HuH-7.5 (cell line): ENCODE results near the gene FRMD5.

Source experiments
- DNase-seq: peaks from one replicate; pipeline ENCODE4 v3.0.0; 2011; ENCODE audit warnings: low spot score

FRMD5 gene

DNA sequence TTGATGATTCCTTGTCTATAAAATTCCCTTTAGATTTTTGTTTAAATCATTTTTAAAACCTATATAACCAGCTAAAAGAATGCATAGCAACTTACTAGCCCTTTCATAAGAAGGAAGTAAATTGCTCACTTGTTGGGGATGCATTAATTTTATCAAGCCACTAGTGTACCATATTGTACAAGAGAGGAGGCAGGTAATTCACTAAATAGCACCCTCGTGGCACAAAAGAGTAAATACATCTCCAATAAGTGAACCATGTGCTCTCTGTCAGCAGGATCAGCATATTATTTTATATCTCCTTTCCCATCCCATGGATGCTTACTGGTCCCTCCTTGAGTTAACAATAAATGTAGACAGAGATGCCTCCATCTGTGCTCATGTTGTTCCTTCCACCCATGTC, 34.3 kb downstream of the FRMD5 start:
- no peak for DNase-seq

DNA sequence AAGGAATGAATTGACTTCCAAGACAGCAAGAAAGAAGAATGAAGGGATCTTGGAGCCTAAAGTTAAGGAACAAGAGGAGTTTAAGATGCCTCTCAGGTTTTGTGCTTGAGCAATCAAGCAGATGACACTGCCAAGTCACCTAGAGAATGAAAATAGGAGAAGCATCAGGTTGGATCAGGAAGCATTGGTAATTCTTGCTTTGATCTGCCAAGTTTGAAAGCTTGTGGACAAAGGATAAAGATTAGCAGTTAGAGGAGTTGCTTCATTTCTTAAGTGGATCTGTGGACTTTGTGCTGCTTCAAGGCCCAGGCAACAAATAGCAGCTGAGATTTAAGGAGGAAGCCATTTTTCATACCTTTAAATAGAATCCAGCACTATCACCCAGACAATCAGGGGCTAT, 35.6 kb downstream of the FRMD5 start:
- no peak for DNase-seq

DNA sequence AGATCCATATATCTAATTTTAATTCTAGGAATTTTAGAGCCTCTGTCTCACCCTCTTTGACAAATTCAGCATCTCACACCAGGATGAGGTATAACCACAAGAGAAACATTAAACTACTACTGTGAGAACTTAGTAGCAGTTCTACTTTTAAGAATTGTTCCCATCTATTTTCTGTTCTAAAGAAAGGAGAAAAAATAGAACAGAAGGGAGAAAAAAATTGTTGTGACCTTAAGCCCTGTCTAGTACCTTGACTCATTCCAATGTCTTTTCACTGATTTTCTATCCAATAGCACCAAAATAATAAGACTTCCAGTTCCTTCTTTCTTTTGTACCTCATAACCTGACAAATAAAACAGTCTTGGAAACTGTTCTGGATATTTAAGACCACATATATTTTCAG, 37.0 kb downstream of the FRMD5 start:
- no peak for DNase-seq

DNA sequence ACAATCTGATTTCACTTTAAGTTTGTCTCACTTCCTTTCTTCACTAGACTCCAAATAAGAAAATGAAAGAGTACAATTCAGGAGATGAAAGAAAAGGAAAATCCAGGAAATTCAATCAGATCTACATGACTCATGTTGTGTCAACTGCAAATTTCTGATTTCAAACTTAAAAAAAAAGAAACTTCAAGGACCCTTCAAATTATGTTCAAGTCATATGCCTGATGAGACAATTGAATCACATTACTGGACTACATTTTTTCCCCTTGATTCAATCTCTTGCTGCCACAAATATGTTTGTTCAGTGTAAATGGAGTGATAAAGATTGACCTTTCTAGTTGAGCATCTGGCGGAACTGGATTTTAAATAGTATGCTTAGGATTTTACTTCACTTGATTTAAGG, 37.4 kb downstream of the FRMD5 start:
- no peak for DNase-seq

DNA sequence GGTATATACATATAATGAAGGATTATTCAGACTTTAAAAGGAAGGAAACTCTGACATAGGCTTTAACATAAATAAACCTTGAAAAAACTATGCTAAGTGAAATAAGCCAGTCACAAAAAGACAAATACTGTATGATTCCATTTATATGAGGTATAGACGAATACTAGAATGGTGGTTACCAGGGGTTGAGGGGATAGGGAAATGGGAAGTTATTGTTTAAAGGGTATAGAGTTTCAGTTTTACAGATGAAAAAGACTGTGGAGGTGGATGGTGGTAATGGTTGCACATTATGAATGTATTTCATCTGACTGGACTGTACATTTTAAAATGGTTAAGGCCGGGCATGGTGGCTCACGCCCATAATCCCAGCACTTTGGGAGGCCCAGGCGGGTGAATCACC, 41.7 kb downstream of the FRMD5 start:
- DNase-seq: no peak

DNA sequence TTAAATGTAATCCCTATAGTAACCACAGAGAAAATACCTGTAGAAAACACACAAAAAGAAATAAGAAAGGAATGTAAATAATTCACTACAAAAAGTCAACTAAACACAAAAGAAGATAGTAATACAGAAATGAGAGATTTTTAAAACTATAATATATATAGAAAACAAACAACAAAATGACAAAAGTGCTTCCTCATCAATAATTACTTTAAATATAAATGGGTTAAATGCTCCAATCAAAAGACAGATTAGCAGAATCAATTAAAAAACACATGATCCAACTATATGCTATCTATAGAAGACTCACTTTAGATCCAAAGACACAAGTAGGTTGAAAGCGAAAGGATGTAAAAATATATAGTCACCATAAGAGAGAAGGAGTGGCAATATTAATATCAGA, 45.8 kb downstream of the FRMD5 start:
- no peak for DNase-seq

DNA sequence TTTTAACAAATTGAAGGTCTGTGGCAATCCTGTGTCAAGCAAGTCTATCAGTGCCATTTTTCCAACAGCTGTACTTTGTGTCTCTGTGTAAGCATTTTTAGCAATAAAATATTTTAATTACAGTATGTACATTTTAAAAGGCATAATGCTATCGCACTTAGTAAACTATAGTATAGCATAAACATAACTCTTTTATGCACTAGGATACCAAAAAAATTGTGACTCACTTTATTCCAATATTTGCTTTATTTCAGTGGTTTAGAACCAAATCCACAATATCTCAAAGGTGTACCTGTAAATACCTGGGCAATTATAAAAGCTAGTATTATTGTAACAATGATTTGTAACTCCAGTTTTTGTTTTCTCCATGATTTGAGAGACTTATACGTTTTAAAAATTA, 46.5 kb downstream of the FRMD5 start:
- DNase-seq: no peak

DNA sequence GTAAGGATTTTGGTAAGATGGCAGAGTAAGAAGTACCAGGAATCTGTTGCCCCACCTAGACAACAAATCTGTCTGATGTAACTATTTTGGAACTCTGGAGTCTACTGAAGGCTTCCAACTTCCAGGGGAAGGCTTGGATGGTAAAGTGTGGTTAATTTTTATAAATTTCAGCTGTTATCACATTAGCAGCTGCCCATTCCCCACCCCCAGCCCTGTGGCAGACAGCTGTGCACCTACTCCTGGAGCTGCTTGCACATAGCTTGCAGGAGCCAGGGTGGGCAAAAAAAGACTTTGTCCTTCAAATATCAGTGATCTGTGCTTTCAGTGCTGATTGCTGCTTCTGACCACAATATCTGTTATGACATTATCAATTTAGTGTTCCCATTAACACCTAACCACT, 47.4 kb downstream of the FRMD5 start:
- no peak for DNase-seq

DNA sequence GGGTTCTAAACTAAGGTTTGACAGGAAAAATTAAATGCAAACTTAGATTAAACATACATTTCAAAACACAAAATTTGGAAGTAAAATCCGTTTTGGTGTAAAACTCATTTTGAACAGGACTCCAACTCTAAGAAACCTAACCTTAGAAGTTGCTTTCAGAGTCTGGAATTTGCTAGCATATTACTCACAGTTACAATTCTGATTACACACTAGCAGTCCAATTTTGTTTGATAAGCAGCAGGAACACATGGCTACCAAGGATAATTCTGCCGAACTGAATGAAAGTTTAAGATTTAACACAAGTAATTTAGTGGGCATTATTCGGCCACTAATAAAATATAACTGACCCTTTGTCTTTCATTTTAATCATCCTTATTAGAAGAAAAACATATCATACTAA, 49.6 kb downstream of the FRMD5 start:
- DNase-seq: no peak

DNA sequence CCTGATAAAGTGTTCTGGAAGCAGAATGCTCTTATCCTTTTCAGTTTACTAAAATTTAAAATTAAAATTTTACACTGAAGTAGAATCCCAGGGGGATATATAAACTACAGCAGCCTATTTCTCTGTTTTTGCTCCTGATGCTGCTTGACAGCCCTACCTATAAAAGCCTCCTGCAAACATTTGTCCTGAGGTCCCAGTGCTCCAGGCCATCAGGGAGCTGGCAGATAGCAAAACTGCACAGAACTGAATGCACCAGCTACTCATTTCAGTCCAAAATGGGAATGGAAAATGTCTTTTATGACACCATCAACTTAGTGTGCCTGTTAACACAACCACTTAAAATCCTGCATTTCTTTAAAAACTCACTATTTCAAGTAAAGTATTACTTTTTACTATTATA, 50.1 kb downstream of the FRMD5 start:
- no peak for DNase-seq

DNA sequence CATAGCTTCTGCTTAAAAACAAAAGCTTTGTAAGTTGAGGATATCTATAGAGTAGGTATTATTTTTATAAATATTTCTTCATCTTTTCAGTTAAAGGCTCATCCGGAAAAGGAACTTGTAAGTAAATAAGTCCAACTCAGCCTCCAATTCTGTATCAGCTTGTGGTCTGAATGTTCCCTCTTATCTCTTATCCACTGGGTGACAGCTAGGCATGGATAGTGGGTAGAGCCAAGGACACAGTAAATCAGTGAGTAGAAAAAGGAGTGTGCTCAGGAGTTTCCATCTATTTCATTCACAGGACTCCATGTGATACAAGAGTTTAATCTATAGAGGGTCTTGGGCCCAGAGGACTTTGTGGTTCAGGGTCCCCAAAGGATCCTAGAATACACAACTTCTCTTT, 50.9 kb downstream of the FRMD5 start:
- no peak for DNase-seq

DNA sequence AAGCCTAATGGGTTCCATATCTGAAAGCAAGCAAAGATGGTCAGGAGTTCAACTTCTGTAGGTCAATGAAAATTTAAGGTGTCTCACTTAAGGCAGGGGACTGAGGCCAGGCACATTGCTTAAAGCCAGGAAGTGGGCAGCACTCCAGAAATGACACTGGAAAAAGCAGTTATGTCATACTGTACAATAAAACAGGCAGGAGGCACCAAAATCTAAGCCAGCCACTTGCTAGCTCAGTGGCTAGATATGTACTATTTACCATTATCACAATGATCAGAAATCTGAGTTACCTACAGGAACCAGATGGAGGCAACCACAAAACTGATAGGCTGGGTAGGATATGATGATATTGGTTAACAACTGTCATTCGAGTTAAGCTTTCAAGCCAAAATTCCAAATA, 57.3 kb downstream of the FRMD5 start:
- no peak for DNase-seq

DNA sequence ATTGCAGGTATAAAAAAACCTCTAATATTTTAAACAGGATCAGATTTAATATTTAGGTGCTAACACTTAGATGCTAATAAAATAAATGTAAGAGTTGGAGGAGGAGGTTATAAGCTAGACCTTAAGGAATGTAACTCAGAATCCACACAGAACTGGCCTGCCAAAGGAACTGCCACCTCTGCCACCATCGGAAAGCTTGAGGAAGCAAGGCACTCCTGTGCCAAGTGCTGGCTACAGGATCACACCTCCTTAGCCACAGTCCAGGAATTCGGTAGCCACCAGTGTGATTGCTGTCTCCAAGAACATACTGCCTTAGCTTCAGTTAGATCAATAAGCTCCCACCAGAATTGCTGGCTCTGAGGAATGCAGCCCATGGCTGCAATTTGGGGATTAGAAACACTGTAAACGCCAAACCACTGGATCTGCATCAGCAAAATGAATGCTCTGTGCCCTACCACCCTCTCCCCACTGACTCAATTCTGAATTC, 58.0 kb downstream of the FRMD5 start:
- no peak for DNase-seq

DNA sequence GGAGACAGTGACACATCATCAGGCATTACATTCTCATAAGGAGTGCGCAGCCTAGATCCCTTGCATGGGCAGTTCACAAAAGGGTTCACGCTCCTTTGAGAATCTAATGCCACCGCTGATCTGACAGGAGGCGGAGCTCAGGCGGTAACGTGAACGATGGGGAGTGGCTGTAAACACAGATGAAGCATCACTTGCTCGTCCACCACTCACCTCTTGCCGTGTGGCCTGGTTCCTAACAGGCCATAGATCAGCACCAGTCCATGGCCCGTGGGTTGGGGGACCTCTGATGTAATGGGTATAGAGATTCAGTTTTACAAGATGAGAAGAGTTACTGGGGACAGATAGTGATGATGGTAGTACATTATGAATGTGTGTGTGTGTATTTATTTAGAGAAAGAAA, 63.0 kb downstream of the FRMD5 start:
- no peak for DNase-seq

DNA sequence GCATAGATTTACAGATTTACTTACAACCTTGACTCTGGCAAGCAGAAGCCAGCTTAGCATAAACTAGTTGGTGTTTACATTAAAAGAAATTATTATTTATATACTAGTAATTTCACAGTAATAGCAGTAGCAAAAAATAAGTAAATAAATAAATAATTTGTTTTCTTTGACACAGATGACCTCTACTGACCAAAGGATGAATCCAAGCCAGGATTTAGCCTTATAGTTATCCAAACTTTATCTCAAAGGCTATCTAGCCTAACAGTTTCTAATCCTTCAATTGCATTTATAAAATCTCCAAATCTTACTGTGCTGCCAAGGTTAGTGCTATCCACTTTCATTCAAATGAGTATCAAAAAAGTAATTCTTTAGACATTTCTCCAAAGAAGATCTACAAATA, 64.3 kb downstream of the FRMD5 start:
- DNase-seq: no peak

DNA sequence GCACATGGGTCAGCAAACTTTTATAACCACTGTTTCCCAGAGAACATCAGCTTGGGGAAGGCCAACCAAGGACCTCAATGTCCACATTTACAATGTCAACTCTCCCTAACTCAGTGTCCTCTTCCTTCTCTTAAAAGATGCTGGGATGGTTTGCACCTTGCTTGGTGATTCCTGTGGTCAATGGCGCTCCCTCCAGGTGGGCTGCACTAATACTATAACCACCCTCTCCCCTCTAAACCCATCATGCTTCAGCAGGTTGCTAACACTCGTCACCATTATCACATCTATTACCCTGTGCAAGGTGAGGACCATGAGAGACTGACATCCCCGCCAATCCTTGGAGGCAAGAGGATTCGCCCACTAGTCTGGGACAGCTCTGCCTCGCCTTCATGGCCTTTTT, 65.2 kb downstream of the FRMD5 start:
- DNase-seq: no peak

DNA sequence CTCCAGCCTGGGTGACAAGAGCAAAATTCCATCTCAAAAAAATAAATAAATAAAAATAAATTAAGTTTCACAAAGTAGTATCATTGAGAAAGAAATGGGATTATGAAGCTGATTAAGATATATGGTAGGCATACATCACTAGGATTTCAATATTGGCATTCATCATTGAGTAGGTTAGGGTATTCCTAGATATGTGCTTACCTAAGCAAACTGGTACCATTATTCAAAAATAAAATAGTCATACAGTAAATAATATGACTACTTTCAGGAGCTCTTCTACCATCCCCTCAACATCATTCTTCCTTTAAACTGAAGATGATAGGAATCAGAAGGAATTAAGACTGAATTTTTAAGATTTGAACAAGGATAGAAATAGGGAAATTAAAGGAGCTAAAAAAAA, 66.6 kb downstream of the FRMD5 start:
- no peak for DNase-seq

DNA sequence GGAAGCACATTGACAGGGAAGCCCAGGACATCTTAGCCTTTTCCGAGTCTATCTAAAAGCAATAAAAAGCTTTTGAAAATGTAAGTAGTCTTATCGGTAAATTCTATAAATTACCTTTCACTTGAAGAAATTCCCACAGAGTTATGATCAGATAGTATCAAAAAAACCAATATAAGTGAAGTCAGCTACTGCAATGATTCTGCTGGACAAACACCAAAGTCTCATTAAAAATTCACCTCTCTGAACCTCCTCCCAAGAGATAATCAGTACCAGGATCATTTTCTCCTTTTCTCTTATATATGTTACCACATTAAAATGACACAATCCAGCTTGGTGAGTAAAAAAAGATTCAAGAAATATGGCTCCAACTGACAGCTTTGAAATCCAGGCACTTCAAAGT, 69.2 kb downstream of the FRMD5 start:
- no peak for DNase-seq

DNA sequence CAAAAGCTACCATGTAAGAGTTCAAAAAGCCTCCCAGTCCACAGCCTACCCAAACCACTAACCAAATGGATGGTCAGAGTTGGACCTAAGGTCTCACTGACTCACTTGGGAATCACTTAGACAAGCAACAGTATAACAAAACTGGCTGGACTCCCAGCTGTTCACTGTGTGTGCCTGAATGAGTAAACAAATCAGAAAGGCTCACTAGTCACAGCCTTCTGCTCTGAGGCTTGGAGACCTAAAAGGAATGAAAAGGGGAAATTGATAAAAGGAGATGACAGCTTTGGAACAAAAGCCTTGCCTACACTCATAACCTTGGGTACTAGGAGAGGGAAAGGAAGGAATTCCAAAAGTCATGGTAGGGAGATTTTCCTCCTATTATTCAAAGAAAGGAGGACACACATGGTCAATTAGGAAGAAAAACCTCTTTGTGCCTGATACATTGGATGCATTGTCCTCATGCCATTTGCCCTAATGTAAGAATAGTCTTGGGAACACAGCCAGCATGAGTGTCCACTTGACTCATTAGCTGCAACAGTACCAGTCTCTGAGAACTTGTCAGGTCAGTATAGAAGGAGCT, 92.3 kb downstream of the FRMD5 start:
- DNase-seq: no peak

DNA sequence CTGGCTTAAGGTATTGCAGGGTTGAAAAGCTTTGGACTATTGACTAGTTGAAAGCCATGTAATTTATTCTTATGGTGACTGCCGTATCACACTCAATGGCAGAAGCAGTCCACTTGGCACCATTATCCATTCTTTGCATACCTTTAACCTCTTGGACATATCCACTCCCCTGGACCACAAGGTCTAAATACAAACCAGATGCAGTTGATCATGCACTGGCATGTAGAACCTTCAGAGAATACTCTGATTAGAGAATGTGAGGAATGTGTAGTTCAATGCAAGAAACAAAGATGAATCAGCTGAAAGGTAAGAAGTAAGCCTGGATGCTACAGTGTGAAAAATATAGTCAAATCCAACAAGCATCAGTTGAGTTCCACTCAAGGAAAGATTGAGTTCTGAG, 93.1 kb downstream of the FRMD5 start:
- DNase-seq: no peak

DNA sequence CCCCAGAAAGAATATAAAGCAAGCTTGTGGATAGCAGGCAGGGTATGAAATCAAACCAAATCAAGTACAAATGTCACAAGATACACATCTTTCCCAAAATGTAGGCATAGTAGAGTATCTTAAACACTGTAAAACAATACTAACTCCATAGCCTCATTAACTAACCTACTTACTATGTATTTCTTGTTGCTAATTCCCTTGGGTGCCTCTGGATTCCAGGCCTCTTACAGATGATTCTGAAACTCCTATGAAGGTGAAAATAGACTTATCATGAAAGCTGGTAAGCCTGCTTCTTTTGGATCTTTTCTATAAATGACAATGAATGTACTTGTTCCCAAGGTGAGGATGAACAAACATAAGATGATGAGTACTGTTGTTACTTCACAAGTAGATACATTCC, 93.8 kb downstream of the FRMD5 start:
- no peak for DNase-seq

DNA sequence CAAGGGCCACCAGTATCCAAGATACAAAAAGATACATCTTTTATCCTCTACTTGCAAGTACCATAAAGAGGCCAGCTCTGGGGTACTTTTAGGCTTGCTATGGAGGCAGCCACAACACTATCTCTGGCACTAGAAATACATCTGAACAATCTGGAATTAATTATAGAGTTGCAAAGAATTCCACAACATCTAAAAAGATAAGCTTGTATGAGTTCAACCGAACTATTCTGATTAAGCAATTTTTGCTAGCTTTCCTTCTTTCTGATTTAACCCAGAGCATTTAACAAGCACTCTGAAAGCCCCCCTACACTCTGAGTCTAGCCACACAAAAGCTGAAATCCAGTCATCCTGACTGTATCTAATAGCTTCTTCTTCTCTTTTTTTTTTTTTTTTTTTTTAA, 95.4 kb downstream of the FRMD5 start:
- DNase-seq: no peak

DNA sequence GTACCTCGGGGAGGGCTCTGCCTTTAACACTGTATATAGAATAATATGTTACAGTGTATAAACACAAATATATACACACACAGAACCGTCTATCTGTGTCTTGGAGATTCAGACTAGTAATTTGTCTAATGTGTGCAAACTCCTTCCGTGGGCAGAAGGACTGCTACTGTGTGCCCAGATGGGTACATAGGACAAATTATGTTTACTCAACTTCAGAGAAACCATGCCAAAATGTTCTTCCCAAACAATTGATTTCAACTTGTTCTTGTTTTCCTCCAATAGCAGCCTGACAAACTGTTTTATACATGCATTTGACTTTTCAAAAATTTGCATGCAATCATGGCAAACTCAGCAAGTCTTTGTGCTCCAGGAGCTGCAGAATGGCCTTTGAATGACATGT, 97.5 kb downstream of the FRMD5 start:
- DNase-seq: no peak

DNA sequence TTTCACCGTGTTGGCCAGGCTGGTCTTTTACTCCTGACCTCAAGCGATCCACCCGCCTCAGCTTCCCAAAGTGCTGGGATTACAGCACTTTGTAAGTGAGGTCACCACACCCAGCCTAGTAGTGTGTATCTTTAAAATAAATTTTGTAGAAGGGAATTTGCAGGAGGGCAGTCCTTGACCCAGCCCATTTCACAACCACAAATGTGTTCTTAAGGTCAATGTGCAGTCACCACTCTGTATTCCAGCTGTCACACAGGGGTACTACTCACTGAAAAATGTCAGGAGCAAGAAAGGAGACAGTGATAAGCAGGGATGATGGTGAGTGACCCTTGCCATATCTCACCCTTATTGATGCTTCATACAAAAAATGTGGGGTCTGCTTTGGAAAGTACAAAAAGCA, 98.5 kb downstream of the FRMD5 start:
- DNase-seq: no peak

DNA sequence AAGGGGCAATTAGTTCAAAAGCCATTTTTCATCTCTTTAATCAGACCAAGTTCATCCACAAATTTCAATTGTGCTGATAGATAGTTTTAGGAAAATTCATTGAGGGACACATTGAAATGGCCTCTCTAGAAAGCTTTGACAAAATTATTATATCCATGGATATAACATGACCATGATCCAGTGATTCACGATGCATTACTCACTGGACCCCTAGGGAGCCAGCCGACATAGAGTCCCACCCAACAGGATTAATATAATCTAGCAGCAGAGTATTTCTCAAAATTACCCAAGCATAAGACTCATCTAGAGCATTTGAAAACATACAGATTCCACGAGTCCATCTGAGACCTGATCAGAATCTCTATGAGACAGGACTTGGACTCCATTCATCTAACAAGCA, 100.3 kb downstream of the FRMD5 start:
- no peak for DNase-seq
